ENCODE data around the gene TDRD1. TPM values are rescaled to one million over a fixed set of nuclear protein-coding genes. Genes with fewer than 3 reads are reported as not detected.

Gene TDRD1
- total and polyA plus RNA-seq, 2 donors (not counting 1 experiment from before 2014, with no cell fraction given) = 0.10 to 0.22 TPM

- no peak for TF ChIP-seq EZH2 (IDR thresholded peaks at IDR 0.05; ENCODE audit: borderline replicate concordance, insufficient read depth, low read depth, low read length, poor library complexity, severe bottlenecking)
- TF ChIP-seq CTCF (IDR thresholded peaks at IDR 0.05) = no peak
- Mint-ChIP-seq H3K4me1 (no peaks in the 10 kb centered on the region), H3K27ac (no peak overlapping the region), H3K4me3 (no peak overlapping the region), H3K9me3 (ENCODE audit: insufficient read depth) (no peaks in the 10 kb centered on the region), H3K27me3 (peaks cover 18% of the 10 kb centered on the region)
- Histone ChIP-seq H3K9me3 (ENCODE audit: control extremely low read depth in 1 of 3, control insufficient read depth in 2 of 3, insufficient read depth in 1 of 3, low read length in 2 of 3) (no peaks in the 10 kb centered on the region), H3K4me3 (ENCODE audit: control extremely low read depth in 1 of 5, extremely low read depth in 1 of 5, insufficient read depth in 1 of 5, low read depth in 2 of 5, low read length in 4 of 5) (no peak overlapping the region), H2AFZ (ENCODE audit: insufficient read depth, low read depth, low read length, poor library complexity, severe bottlenecking) (no peak overlapping the region), H3K36me3 (replicated peaks in 1 of 2; ENCODE audit: control extremely low read depth in 1 of 2, control insufficient read depth in 1 of 2, extremely low read depth in 1 of 2, insufficient read depth in 2 of 2, low read length in 1 of 2) (no peaks in the 10 kb centered on the region), H3K4me2 (replicated peaks; ENCODE audit: low read depth, low read length, poor library complexity, severe bottlenecking) (no peak overlapping the region), H3K9ac (ENCODE audit: low read length) (no peak overlapping the region), H3K27ac (ENCODE audit: low read length in 2 of 2) (no peak overlapping the region), H3K27me3 (replicated peaks in 1 of 4; ENCODE audit: control extremely low read depth in 1 of 4, control insufficient read depth in 3 of 4, insufficient read depth in 4 of 4, low read length in 3 of 4) (peaks cover 0 to 5% (median 0%) of the 10 kb centered on the region in 4 experiments), H3K79me2 (ENCODE audit: control insufficient read depth, insufficient read depth, low read length) (no peaks in the 10 kb centered on the region), H3K4me1 (ENCODE audit: control insufficient read depth in 2 of 2, insufficient read depth in 2 of 2, low read length in 2 of 2) (no peaks in the 10 kb centered on the region), H4K20me1 (ENCODE audit: control insufficient read depth, insufficient read depth, low read length, poor library complexity, severe bottlenecking) (no peaks in the 10 kb centered on the region)
- ChIA-PET CTCF (no interaction called here), POLR2A (no interaction called here)
- intact Hi-C loops (cut with micrococcal nuclease) = no loop called here
- WGBS (ENCODE audit: insufficient coverage) = 90% methylated on average over 2 of the region's 2 CpGs
- DNase-seq (no peak), ATAC-seq (ENCODE audit: low read depth) (no peak)
Observed at GRCh38 chr10:114206902-114207301, 27.7 kb downstream of the TDRD1 start.

GRCh38 chr10:114207349-114207748 lies 28.2 kb downstream of the TDRD1 start:
- peaks cover 0 to 5% (median 0%) of the 10 kb centered on the region in 4 experiments for H3K27me3 ChIP-seq (replicated peaks in 1 of 4; ENCODE audit: control extremely low read depth in 1 of 4, control insufficient read depth in 3 of 4, insufficient read depth in 4 of 4, low read length in 3 of 4)
- H3K9me3 ChIP-seq (ENCODE audit: control extremely low read depth in 1 of 3, control insufficient read depth in 2 of 3, insufficient read depth in 1 of 3, low read length in 2 of 3) = no peaks in the 10 kb centered on the region
- DNase-seq (no peak), ATAC-seq (ENCODE audit: low read depth) (no peak)
- H3K4me2 ChIP-seq (replicated peaks; ENCODE audit: low read depth, low read length, poor library complexity, severe bottlenecking) = no peak overlapping the region
- CTCF ChIA-PET = no interaction called here
- H3K36me3 ChIP-seq (replicated peaks in 1 of 2; ENCODE audit: control extremely low read depth in 1 of 2, control insufficient read depth in 1 of 2, extremely low read depth in 1 of 2, insufficient read depth in 2 of 2, low read length in 1 of 2) = no peaks in the 10 kb centered on the region
- H4K20me1 ChIP-seq (ENCODE audit: control insufficient read depth, insufficient read depth, low read length, poor library complexity, severe bottlenecking) = no peaks in the 10 kb centered on the region
- no peaks in the 10 kb centered on the region for H3K9me3 Mint-ChIP-seq (ENCODE audit: insufficient read depth)
- peaks cover 17% of the 10 kb centered on the region for H3K27me3 Mint-ChIP-seq
- no peak overlapping the region for H3K27ac Mint-ChIP-seq
- TF ChIP-seq CTCF (IDR thresholded peaks at IDR 0.05) (no peak), EZH2 (IDR thresholded peaks at IDR 0.05; ENCODE audit: borderline replicate concordance, insufficient read depth, low read depth, low read length, poor library complexity, severe bottlenecking) (no peak)
- no peak overlapping the region for H3K4me3 Mint-ChIP-seq
- no peak overlapping the region for H2AFZ ChIP-seq (ENCODE audit: insufficient read depth, low read depth, low read length, poor library complexity, severe bottlenecking)
- H3K4me3 ChIP-seq (ENCODE audit: control extremely low read depth in 1 of 5, extremely low read depth in 1 of 5, insufficient read depth in 1 of 5, low read depth in 2 of 5, low read length in 4 of 5) = no peak overlapping the region
- intact Hi-C loops (cut with micrococcal nuclease) = no loop called here
- POLR2A ChIA-PET = no interaction called here
- WGBS (ENCODE audit: insufficient coverage) = 83% methylated on average over 1 of the region's 1 CpG
- no peaks in the 10 kb centered on the region for H3K79me2 ChIP-seq (ENCODE audit: control insufficient read depth, insufficient read depth, low read length)
- H3K4me1 ChIP-seq (ENCODE audit: control insufficient read depth in 2 of 2, insufficient read depth in 2 of 2, low read length in 2 of 2) = no peaks in the 10 kb centered on the region
- H3K4me1 Mint-ChIP-seq = no peaks in the 10 kb centered on the region
- no peak overlapping the region for H3K9ac ChIP-seq (ENCODE audit: low read length)
- H3K27ac ChIP-seq (ENCODE audit: low read length in 2 of 2) = no peak overlapping the region

All from B cell (primary cell).